GM18502 (cell line): ENCODE measurements around the gene IL19.

Source experiments
- ATAC-seq: cut with Tn5 transposase; IDR thresholded peaks from one replicate; pipeline ENCODE4 v1.9.1; 2021; ENCODE audit warnings: mild to moderate bottlenecking; ENCODE audit not compliant: unreplicated experiment, poor library complexity

Gene IL19, protein sequence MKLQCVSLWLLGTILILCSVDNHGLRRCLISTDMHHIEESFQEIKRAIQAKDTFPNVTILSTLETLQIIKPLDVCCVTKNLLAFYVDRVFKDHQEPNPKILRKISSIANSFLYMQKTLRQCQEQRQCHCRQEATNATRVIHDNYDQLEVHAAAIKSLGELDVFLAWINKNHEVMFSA

DNA sequence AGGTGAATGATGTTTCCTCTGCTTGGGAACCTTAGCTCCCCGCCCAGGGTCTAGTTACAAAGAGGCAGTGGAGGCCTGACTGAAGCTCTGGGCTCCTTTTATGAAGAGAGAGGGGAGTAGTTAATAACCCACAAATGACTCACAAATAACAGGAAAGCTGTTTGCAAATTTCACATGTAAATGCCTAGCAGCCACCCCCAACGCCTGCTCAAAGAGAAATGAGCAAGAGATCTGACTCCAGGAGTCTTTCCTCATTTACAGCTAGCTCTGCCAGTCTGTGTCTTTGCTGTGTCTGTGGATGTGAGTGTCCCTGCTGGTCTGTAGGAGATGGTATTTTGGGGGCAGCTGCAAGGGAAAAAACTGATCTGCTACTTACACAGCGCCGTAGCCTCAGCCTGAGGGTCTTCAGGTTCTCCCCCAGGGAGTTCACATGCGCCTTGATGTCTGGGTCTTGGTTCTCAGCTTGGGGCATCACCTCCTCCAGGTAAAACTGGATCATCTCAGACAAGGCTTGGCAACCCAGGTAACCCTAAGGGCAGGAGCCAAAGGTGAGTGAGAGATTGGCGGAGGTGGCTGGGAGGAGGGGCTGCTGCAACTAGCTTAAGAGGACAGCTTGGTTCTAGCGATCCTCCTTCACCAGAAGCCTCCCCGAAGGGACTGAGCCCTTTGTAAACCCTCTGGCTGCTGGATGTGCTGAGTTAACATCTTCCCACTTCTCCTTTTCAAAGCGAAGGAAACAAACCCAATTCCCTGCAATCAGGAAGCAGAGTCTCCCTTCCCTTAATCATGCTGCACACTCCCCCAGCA lies at the start of gene IL19:
TSS of gene IL19 (plus strand) at position 243 of the 807 bp plus-strand sequence. CDS start 65,890 bp downstream, outside the sequence.
- no peak for ATAC-seq

- no peak for ATAC-seq
Observed at GRCh38 chr1:206721454-206721853, 49.1 kb upstream of the IL19 start.

DNA sequence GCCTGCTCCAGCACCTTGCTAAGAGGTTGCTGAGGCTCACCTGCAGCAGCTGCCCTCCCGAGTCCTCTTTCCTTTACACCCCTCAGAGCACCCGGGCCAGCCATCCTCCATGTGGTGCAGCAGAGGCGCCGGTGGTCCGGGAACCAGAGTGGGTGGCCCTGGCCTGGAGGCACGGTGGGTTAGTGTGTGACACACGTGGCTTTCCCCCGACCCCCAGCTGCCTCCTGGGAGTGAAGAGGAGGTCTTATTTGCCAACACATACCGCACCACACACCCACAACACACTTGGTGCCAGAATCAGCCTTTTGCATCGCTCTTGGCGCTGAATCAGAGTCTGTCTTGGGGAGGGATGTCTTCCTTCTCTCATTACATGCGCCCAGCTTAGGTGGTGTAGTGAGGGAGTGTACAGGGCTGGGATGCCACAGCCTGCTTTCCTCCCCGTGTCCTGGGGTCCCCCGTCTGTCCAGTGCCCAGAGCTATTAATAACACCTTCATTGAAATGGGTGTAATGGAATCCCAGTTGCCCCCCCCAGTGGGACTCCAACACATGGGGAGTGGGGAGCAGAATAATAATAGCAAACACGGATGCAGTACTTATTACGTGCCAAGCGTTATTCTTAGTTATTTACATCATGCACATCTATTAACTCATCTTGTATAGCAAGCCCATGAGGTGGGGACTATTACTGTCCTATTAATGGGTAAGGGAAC lies 47.7 kb upstream of the IL19 start:
- no peak for ATAC-seq

DNA sequence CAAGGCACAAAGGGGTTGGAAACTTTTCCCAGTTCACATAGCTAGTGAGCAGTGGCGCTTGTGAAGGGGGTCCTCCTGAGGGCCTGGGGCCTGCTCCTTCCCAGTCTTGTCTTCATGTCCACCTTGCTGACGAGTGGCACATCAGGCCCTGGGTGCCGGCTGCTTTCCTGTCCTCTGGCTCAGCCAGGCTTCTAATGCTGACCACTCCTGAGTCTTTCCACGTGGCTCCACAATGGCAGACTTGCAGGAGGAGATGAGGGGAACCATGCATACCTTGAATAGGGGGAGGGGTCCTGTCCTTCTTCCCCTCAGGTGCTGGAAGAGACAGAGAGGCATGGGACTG lies 47.1 kb upstream of the IL19 start:
- no peak for ATAC-seq

- no peak for ATAC-seq
Observed at GRCh38 chr1:206723805-206724472, 46.6 kb upstream of the IL19 start.

DNA sequence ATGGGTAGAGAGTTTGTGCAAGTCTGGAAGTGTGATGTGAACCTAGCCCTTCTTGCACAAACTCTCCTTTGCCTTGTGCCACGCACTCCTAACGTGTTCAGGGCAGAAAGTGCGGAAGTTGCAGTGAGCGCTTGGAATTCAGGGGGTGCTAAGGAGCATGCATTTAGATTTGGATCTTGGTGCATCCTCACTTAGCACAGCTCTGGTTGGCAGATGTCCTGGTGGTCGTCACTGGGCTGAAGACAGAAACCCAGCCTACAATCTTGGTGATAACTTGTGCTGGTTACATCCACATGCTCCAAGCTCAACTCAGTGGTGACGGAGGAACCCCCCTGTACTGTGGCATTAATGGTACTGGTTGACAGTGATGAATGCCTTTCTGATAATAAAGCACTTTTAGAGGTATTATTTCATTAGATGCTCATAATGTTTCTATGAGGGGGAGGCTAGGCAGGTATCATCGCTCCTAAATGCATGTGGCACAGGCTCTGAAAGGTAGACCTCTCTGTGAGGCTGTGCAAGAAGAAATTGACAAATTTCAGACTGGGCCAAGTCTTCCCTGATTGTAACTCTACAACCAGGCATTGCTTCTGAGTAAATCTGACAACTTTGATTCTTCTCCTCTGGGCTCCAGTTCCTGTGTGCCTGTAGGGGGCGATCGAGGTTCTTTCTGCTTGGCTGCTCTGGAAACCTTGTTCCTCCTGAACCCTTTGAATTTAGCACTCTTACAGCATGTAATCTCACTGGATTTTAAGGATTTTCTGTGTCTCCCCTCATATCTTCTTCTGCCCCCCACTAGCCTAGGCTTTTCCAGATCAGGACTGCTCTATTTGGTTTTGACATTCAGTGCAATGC lies 45.2 kb upstream of the IL19 start:
- no peak for ATAC-seq

DNA sequence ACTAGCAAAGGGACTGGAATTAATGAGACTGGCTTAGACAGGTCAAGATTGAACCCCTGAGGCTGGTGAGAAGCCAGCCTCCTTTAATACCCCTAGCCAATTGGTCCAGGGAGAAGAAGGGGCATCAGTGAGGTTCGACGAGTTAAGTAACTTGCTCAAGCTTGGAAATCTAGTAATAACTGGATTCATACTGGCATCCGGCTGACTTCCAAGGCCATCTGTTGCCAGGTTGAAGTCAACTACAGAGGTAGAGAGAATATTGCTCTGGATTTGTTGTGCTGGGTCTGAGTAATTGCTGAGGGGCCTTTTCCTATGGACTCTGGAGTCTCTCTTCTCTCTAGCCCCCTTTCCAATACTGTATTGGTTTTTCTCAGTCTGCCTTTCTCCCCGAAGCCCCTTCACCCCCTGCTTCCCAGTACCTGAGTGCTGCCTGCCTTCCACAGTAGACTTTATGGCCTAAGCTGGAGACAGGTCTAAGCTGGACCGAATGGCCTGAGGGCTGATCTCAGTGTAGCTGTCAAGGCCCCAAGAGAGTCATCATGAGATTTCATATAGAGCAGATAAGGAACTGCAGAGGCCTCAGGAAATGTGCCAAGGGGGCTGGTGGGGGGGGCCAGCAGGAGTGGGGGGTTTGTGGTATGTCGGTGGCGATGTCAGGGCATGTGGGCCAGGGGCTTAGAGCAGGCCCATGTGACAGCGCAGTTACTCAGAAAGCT lies 42.4 kb upstream of the IL19 start:
- ATAC-seq, result no peak

DNA sequence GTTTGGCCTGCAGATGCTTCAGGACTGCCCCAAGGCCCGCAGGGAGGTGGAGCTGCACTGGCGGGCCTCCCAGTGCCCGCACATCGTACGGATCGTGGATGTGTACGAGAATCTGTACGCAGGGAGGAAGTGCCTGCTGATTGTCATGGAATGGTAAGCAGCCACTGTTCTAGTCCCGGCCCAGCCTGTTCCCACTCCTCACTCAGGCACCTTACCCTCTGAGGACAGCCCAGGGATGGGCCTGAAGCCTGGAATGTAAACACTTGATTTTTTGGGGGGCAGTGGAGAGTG lies 41.9 kb upstream of the IL19 start:
- no peak for ATAC-seq

GRCh38 chr1:206729050-206729449 lies 41.5 kb upstream of the IL19 start:
- no peak for ATAC-seq

DNA sequence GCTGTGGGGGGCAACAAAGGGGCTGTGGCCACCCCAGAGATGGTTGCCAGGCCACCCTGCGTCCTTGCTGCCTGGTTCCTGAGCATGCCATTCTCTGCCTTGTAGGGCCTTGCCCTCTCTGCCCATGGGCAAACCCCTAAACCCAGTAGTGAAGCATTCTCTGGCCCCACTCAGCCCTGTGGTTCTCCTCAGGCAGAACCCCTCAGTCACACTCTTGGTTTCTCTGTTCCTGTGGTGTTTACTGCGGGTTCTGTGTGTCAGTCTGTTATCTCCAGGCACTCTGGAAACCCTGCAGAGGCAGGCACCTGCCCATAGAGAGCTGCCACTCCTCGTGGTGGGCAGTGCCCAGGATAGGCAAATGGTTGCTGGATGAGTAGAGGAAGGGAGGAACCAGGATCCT lies 41.1 kb upstream of the IL19 start:
- ATAC-seq, result no peak

GRCh38 chr1:206732508-206732907 lies 38.1 kb upstream of the IL19 start:
- ATAC-seq, result no peak

DNA sequence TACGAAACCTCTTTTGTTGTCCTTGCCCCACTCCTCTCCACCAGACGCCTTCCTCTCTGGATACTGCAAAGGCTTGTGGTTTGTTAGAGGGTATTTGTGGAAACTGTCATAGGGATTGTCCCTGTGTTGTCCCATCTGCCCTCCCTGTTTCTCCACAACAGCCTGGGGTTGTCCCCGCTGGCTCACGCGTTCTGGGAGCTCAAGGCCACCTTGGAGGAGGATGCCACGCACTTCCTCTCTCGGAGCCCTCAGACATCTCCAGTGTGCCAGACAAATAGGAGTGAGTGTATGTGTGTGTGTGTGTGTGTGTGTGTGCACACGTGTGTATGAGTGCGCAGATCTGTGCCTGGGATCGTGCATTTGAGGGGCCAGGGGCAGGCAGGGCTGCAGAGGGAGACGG lies 37.6 kb upstream of the IL19 start:
- no peak for ATAC-seq

DNA sequence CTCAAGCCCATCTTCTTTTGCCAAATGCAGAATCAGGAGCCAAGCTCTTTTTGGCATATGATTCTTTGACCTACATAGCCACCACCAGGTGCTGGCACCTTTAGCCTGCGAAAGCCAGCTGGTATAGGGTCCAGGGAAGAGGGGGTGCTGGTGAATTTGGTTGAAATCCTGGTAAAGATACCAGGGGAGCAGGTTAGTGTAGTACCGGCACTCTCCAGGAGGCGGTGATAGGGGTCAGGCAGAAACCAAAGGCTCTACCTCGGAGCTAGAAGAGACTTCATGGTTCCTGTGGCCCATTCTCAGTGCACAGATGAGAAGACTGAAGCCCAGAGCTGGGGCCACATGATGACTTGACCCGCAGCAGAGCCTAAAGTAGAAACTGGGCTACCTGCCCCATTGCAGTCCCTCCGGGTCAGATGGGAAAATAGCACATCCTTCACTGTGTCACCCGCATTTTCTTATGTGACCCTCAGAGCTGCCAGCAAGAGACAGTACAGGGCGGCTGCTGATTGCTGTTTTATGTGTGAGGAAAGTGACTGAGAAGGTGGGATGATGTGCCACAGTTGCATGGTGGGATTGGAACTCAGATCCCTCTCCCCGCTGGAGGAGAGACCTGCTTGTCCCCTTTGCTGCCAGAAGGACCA lies 36.0 kb upstream of the IL19 start:
- ATAC-seq, result no peak

DNA sequence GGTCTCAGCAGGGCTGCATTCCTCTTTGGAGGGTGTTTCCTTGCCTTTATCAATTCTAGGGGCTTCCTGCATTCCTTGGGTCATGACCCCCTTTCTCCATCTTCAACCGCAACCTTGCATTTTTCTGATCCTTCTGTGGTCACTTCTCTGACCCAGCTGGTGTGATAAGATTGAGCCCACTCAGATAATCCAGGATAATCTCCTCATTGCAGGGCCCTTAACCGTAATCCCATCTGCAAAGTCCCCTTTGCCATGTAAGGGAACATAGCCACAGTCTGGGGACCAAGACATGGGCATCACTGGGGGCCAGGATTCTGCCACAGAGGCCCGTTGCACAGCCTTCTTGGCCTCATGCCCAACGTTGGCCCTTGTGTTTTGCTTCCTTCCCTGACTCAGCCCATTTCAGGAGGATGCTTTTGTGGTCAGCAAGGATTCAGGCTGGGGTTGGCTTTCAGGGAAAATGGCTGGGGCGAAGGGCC lies 35.0 kb upstream of the IL19 start:
- ATAC-seq, result no peak

DNA sequence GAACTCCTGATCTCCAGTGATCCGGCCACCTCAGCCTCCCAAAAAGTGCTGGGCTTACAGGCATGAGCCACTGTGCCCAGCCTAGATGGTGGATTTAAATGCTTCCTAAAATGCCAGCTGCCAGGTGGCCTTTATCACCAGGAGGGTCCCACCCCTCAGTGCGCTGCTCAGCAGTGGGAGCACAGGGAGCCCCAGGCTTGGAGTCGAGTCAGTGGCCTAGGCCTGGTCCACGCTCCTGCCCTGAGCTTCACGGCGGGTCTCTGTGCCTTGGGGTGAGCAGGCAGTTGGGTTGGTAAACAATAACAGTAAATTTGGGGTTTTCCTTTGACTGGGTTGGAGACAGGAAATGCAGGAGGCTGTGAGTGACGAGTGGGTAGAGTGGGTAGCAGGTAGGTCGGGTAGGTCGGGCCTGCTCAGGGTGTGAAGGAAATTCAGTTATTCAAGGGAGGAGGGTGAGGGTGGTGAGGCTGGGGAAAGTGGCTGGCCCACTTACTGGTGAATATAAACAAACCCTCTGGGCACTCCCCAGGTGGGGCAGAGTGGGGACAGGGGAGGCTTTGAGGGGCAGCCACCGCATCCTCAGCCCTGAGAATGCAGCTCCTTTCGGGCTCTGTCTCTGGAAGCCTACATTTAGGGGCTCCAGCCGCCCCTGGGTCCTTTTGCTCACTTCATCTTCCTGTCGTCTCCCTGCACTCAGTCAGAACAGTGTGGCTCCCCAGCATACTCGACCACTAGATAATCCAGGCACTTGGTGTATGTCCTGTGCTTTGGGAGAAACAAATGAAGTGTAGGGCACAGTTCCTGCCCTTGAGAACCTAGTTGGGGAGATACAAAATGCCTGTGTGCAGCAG lies 33.5 kb upstream of the IL19 start:
- no peak for ATAC-seq

DNA sequence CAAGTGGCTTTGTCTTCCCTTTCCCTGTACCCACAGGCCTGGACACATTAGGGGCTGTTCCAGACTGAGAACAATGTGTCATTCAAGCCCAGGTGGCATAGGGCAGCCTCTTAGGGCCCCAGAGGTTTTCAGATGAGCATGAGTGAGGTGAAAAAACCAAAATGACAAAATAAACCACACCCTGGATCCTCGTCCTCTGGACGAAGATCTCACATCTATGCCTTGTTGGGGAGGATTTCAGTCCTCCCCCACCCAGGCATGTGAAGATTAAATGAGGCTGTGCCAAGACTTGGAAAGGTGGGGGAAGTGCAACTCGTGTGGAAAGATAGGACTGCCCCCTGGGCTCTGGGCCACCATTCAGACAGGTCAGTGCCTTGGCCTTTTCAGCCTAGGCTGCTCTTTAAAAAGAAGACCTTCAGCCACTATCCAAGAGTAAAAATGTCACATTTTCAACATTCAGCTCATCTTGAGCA lies 32.8 kb upstream of the IL19 start:
- no peak for ATAC-seq

DNA sequence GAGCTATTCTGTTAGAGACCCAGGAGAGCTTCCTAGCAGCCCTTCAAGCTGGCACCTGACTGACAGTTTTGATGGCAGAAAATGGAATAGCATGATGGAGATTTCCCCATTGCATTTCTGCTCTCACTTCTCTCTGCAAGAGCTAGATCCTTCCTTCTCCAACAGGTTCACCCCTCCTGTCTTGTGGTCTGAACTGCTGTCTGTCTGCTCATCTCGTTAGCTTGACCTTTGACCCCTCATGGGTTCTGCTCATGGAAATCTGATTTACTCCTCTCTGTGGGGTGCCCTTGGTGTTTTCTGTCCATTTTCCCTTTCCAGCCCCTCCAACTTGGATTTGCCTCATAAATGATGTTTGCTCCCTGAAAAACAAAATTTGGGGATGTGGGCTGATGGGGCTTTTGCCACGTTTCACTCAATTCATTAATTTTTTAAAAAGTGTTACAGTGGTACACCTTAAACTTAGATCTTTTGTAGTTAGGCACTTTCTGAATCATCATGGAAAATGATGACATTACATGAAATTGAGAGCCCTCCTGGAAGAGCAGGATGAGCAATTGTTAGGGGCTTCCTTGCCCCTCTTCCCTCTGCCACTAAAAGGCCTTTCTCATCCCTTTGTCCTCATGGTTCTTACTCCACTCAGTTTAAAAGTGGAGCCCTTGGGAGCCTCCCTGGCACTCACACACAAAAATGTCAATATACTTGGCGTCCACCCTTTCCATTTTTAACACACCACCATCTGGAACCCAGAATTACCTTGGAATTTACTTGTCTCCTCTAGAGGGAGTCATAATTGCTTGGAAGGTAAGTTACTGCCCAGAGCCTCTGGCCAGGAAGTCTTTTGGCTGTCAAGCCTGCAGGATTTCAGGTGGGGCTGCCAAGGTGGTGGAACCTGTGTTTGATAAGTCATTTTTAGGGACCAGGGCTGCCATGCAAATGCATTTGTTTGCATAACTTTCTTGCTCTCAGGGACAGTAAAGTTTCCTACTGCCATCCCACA lies 31.9 kb upstream of the IL19 start:
- ATAC-seq, result no peak
